ENCODE data around the gene CARM1.

The CARM1 gene

GRCh38 chr19:10911579-10912363 is 40.4 kb downstream of the CARM1 start:
- no peak for DNase-seq

- no peak for DNase-seq
These were observed 41.3 kb downstream of the CARM1 start for GRCh38 chr19:10912619-10913018.

GRCh38 chr19:10913716-10914340 is 42.5 kb downstream of the CARM1 start:
- DNase-seq: no peak

GRCh38 chr19:10915130-10916091 is 44.1 kb downstream of the CARM1 start:
- peak; percentile 32 for DNase-seq

GRCh38 chr19:10916602-10917001 is 45.2 kb downstream of the CARM1 start:
- no peak for DNase-seq

GRCh38 chr19:10918359-10918758 is 47.0 kb downstream of the CARM1 start:
- no peak for DNase-seq

GRCh38 chr19:10919352-10920287 is 48.3 kb downstream of the CARM1 start:
- no peak for DNase-seq

GRCh38 chr19:10920288-10920655 is 48.9 kb downstream of the CARM1 start:
- no peak for DNase-seq

- DNase-seq: no peak
These were observed 49.4 kb downstream of the CARM1 start for GRCh38 chr19:10920781-10921180.

- DNase-seq: no peak
These were observed 50.0 kb downstream of the CARM1 start for GRCh38 chr19:10921199-10921909.

- no peak for DNase-seq
These were observed 50.7 kb downstream of the CARM1 start for GRCh38 chr19:10921910-10922637.

- no peak for DNase-seq
These were observed 51.3 kb downstream of the CARM1 start for GRCh38 chr19:10922638-10923014.

GRCh38 chr19:10923260-10924112 is 52.1 kb downstream of the CARM1 start:
- DNase-seq: no peak

- DNase-seq: no peak
These were observed 53.2 kb downstream of the CARM1 start for GRCh38 chr19:10924597-10924996.

GRCh38 chr19:10927730-10928562 is 56.6 kb downstream of the CARM1 start:
- DNase-seq: no peak

GRCh38 chr19:10928563-10929401 is 57.4 kb downstream of the CARM1 start, which contains the start of the genes TIMM29 and YIPF2:
Gene TIMM29 (plus strand): TSS chr19:10928811. CDS start chr19:10928823, 12 bp downstream.
Gene YIPF2 (minus strand): TSS chr19:10928639. CDS start chr19:10928410, 229 bp downstream.
- DNase-seq: peak; percentile 96

- no peak for DNase-seq
These were observed 58.0 kb downstream of the CARM1 start for GRCh38 chr19:10929402-10929794.

Data from amniotic stem cell (primary cell).